Measurements from ENCODE around the gene DCDC2. TPM values are rescaled to one million over a fixed set of nuclear protein-coding genes. Genes with fewer than 3 reads are reported as not detected.

DCDC2 gene
- 2.3 to 3.9 TPM (median 2.8 TPM) in 5 replicates for total RNA-seq (2022; extraction: Qiagen RNA extraction)

GRCh38 chr6:24357336-24358218, at the start of gene DCDC2:
Gene DCDC2, minus strand, starts transcription at chr6:24358059. Its CDS starts 309 bp downstream, at chr6:24357750.

GRCh38 chr6:24402697-24403500, 45.0 kb upstream of the DCDC2 start, which contains the start of gene MRS2:
Gene MRS2, plus strand, starts transcription at chr6:24402936. Its CDS starts 111 bp downstream, at chr6:24403047.

DNA sequence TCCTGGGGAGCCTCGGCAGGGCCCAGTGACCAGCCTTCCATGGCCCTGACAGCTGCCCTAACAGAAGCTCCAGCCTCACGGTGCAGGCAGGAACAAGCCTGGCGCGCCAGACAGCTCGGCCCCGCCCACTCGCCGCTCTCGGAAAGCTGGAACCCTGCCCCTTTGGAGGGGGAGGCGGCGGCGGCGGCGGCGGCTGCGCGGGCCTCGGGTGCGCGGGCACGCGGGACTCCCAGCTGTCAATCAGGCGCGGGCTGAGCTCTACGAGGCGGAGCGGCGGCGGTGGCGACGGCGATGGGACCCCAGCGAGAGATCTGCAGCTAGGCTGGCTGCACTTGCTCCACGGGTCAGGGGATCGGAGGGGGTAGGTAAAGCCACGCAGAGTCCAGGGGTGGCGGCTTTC, 231.9 kb downstream of the DCDC2 start, which contains the start of gene NRSN1:
Gene NRSN1, plus strand, starts transcription at position 236 of the 400 bp plus-strand sequence. CDS start 8,113 bp downstream, outside the sequence.

Other genes with a start within 250 kb of the DCDC2 start
- gene NRSN1, start 231.8 kb downstream of the DCDC2 start, total RNA-seq (2022; extraction: Qiagen RNA extraction): not detected in 5 replicates
- 18.9 to 22.8 TPM (median 20.6 TPM) in 5 replicates for gene MRS2, start 44.9 kb upstream of the DCDC2 start, total RNA-seq (2022; extraction: Qiagen RNA extraction)
- gene GPLD1, start 131.5 kb upstream of the DCDC2 start, total RNA-seq (2022; extraction: Qiagen RNA extraction): 0.77 to 1.2 TPM (median 0.84 TPM) in 5 replicates
- 6.0 to 7.9 TPM (median 7.1 TPM) in 5 replicates for gene ALDH5A1, start 136.9 kb upstream of the DCDC2 start, total RNA-seq (2022; extraction: Qiagen RNA extraction)